NCI-H1048 (cell line): ENCODE measurements around the gene ANKH.

ENCODE experiments used
- DNase-seq: peaks from one replicate; lab custom pipeline; 2025; lab: John Stamatoyannopoulos, UW

Gene ANKH

GRCh38 chr5:14684757-14685156 is 186.8 kb downstream of the ANKH start:
- no peak for DNase-seq

DNA sequence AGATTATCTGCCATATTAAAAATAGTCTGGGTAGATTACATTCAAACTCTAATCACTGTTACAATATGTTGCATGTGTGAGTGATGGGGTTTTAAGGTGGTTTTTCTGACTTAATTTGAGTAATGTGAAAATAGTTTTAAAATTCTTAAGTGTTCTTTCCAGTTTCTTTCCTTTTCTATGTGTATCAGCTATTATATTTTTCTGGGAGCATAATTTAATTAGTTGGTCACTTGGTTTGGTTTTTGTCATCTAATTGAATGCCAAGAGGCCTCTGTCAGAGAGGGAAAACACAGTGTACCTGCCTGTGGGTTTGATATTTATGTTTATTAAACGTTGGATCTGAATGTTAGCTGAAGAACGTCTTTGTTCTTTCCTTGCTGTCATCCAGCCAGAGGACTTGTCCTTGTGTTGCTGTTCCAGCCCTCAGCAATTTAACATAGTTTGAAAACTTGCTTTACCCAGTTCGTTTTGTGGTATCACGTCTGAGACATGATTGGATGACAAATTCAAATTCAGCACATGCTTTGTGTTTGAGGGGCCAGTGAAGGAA is 187.6 kb downstream of the ANKH start:
- no peak for DNase-seq

DNA sequence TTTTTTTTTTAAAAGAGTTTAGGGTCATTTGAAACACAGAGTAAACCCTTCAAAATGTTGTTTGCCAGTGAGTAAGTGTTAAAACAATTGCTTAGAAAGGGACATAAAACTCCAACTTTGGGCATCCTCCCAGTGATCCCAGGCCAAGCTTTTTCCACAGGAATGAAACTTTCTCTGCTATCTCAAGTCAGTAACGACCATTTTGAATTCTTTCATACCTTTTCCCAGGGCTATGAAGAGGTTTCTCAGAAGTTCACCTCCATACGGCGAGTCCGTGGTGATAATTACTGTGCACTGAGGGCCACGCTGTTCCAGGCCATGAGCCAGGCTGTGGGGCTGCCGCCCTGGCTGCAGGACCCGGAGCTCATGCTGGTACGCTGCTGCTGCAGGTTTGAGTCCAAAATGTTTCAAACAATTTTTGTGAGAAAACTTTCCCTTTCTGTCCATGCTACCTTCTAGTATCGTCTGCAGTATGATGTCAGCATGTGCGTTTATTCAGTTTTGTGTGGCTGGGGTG is 190.3 kb downstream of the ANKH start:
- DNase-seq, result no peak

- no peak for DNase-seq
Measured at GRCh38 chr5:14679595-14679994, 192.0 kb downstream of the ANKH start.

- DNase-seq, result no peak
Measured at GRCh38 chr5:14678773-14679334, 192.7 kb downstream of the ANKH start.

GRCh38 chr5:14676320-14676719 is 195.3 kb downstream of the ANKH start:
- no peak for DNase-seq

DNA sequence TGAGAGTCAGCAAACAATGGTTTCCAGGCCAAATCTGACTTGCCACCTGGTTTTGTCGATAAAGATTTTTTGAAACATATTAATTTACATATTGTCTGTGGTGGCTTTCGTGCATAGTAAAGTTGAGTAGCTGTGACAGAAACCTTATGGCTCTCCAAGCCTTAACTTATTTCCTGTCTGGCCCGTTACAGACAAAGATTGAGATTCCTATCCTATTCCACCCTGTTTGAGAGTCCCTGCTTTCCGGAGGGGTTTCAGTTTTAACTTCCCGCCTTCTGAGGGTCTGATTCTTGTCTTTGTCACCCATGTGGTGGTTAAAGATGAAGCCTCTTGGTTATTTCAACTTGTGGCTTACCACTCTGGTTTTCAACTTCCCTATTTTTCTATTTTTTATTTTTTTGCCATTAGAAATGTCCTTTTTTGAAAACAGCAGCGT is 195.7 kb downstream of the ANKH start:
- no peak for DNase-seq

DNA sequence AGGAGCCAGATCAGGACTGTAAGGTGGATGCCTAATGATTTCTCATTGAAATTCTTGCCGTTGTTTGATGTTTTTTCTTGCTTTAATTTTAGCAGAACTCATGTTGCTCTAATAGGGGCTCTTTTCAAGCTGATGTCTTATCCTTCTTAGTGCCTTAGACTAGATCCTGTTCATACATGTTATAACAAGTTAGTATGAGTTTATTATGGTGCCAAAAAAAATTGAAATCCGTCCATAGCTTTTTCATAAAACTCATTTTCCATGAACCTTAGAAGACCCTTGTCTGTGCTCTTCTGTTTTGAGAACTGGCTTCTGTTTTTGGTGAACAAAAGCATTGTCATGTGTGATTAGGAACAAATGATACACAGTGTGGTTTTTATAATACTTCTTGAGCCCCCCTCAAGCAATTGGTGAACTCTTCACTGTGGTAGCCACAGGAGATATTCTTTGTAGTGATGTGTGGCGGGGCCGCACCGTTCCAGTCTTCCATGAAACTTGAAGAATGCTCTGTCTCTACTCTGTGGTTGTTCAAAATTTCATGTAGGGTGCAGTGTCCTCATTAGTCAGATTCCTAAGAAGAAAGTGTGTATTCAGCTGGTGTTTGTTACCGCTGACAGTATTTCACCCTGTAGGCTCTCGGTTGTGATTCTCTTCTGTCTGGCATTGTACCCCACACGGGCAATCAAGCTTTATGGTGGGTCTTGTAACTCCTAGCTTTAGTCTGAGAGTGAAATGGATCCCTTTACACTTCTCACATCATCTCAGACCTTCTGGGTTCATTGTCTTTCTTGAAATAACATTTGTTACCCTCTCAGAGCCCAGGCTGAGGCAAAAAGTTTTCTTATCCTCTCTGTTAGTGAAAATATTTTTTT is 196.4 kb downstream of the ANKH start:
- DNase-seq, result no peak

DNA sequence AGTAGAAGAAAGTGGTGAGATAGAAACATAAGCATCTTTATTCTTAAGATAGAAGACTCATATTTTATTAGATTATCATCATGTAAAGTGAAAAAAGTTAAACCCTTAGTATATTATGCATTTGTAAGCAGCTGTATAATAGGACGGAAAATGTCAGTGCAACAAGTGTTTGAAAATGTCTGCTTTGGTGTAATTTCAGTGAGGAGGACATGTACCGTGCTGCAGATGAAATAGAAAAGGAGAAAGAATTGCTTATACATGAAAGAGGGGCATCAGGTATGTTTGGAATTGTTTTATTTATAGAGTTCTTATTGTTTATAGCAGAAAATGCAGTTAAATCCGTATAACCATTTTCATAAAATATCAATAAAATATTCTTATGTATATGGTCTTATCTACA is 198.1 kb downstream of the ANKH start:
- no peak for DNase-seq

GRCh38 chr5:14672484-14673394 is 198.8 kb downstream of the ANKH start:
- no peak for DNase-seq

GRCh38 chr5:14672082-14672481 is 199.5 kb downstream of the ANKH start:
- no peak for DNase-seq

DNA sequence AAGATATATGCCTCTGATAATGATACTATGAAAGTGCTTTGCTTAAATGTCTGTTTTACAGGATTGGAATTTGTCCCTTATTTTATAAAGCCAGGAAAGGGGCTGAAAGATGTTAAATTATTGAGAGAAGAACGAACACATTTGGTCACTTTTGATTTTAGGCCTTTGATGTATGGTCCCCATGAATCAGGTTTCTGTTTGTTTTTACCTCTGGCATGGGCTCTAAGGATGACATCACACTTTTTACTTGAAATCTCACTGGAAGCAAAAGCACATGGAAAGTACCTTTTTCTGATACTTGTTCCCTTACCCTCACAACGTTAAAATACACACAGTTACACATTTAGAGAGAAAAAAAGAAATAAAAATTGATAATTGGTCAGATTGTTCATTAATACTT is 200.2 kb downstream of the ANKH start:
- no peak for DNase-seq

DNA sequence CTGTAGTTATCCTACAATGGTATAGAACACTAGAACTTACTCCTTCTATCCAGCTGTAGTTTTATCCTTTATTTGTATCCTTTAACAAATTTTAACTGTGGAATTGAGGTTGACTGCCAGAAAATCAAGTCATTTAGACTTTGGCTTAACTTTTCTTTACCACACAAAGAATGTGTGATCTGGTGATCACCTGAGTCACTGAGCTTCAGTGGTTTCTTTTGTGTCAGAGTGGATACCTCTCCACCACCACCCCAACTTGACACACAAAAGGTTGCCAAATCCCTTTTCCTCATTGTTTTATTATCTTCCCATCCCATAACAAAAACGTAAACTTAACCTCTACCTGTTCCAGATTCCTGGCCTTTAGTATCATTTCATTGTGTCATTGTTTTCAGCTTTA is 201.6 kb downstream of the ANKH start:
- DNase-seq, result no peak

DNA sequence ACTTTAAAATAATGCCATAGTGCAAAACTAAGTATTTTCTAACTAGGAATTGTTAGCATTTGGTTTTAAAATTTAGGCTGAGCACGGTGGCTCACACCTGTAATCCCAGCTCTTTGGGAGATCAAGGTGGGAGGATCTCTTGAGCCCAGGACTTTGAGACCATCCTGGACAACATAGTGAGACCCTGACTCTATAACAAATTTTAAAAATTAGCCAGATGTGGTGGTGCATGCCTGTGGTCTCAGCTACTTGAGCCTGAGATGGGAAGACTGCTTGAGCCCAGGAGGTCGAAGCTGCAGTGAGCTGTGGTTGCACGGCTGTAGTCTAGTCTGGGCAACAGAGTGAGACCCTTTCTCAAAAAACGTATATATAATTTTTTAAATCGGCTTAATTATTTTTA is 202.2 kb downstream of the ANKH start:
- DNase-seq, result no peak

GRCh38 chr5:14668181-14668591 is 203.4 kb downstream of the ANKH start:
- DNase-seq, result no peak

GRCh38 chr5:14667770-14668169 is 203.8 kb downstream of the ANKH start:
- DNase-seq, result no peak

- DNase-seq, result no peak
Measured at GRCh38 chr5:14667290-14667689, 204.3 kb downstream of the ANKH start.

DNA sequence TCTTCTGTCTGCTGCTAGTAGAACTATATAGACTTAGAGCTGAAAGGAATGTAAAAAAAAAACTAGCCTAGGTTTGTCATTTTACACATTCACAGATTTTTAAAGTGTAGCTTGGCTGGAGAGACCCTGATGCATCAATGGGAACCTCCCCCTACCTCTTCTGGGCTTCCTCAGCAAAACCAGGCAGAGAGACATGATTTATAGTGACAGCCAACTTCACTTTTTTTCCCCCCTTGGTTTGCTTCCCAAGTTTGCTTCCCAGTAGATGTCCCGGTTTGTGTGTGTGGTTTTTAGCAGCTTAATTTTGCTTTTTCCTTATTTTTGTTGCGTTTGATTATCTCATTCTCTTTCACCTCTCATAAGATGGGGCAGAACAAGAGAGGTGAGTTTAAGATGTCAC is 205.2 kb downstream of the ANKH start:
- no peak for DNase-seq

DNA sequence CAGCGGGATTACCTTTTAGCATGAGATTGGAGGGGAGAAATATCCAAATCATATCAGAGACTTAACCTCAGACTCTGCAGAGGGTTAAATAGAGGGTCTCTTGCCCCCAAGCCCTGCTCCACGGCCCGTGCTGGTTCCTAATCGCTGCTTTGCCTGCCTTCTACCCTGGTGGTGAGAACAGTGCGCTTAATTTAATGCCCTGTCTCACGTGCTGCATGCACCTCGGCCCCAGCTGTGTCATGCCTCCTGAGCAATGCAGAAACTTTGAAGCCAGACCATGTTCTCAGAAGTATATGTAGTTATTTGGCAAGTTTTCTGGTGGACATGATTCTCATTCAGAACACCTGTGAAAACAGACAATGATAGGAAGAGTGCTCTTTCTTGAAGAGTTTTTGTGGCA is 205.6 kb downstream of the ANKH start:
- no peak for DNase-seq

- DNase-seq, result no peak
Measured at GRCh38 chr5:14665101-14665822, 206.3 kb downstream of the ANKH start.
